GM12878 (cell line): Measurements from ENCODE around the gene ATXN1. TPM values are rescaled to one million over a fixed set of nuclear protein-coding genes. Genes with fewer than 3 reads are reported as not detected.

ENCODE experiments used
- BCL3 ChIP-seq: IDR thresholded peaks from 2 replicates; pipeline ENCODE4 v1.6.1; 2011; ENCODE audit warnings: borderline replicate concordance, low read depth, mild to moderate bottlenecking, moderate library complexity, low read length; ENCODE audit not compliant: insufficient read depth, poor library complexity, severe bottlenecking
- CBFB ChIP-seq: IDR thresholded peaks from 2 replicates; pipeline ENCODE4 v1.6.1; 2016; ENCODE audit warnings: antibody characterized with exemption, low read depth
- CBX5 ChIP-seq: sonication (generic); IDR thresholded peaks from 2 replicates; pipeline ENCODE4 v1.6.1; 2016; ENCODE audit warnings: low read depth, moderate library complexity, mild to moderate bottlenecking, inconsistent platforms
- CEBPZ ChIP-seq: fragments of 150-350 bp; IDR thresholded peaks from 2 replicates; pipeline ENCODE4 v1.6.1; 2016; ENCODE audit warnings: low read depth, low read length
- E4F1 ChIP-seq: fragments of 450-650 bp; IDR thresholded peaks from 2 replicates; pipeline ENCODE4 v1.6.1; 2018; ENCODE audit warnings: borderline replicate concordance, mild to moderate bottlenecking; ENCODE audit not compliant: partially characterized antibody
- ESRRA ChIP-seq: IDR thresholded peaks from 2 replicates; pipeline ENCODE4 v1.6.1; 2012; ENCODE audit warnings: mild to moderate bottlenecking, low read length, improper control_type of control experiment
- HCFC1 ChIP-seq: fragments of 150-350 bp; IDR thresholded peaks from 2 replicates; pipeline ENCODE4 v1.6.1; 2014; ENCODE audit warnings: low read length
- KLF5 ChIP-seq: fragments of 450-650 bp; IDR thresholded peaks from 2 replicates; pipeline ENCODE4 v1.6.1; 2014; ENCODE audit warnings: mild to moderate bottlenecking; ENCODE audit not compliant: partially characterized antibody
- NR2C2 ChIP-seq: IDR thresholded peaks from 2 replicates; pipeline ENCODE4 v1.6.1; 2011; ENCODE audit warnings: borderline replicate concordance, low read depth; ENCODE audit not compliant: control insufficient read depth, insufficient read length
- PAX8 ChIP-seq: fragments of 450-650 bp; IDR thresholded peaks from 2 replicates; pipeline ENCODE4 v1.6.1; 2017; ENCODE audit warnings: mild to moderate bottlenecking, moderate library complexity
- RUNX3 ChIP-seq: IDR thresholded peaks from 2 replicates; pipeline ENCODE4 v1.6.1; 2012; ENCODE audit warnings: low read length, inconsistent platforms
- SIN3A ChIP-seq: IDR thresholded peaks from 2 replicates; pipeline ENCODE4 v1.6.1; 2012; ENCODE audit warnings: low read depth, low read length, improper control_type of control experiment
- SPI1 ChIP-seq: IDR thresholded peaks from 2 replicates; pipeline ENCODE4 v1.6.1; 2011; ENCODE audit warnings: low read depth, mild to moderate bottlenecking, low read length, moderate library complexity, borderline replicate concordance; ENCODE audit not compliant: insufficient read depth
- SREBF1 ChIP-seq: IDR thresholded peaks from 2 replicates; pipeline ENCODE4 v1.6.1; 2012; ENCODE audit warnings: mild to moderate bottlenecking, low read length
- ZBED1 ChIP-seq: IDR thresholded peaks from 2 replicates; pipeline ENCODE4 v1.6.1; 2016; ENCODE audit warnings: borderline replicate concordance
- polyA plus RNA-seq, 11 experiments: library from polyadenylated mRNA; depleted of rRNA in 4 of 11; unstranded in 6 of 11; stranded (reverse) in 5 of 11; fragments of >200 nt; fragmentation: Nextera tagmentation in 4 of 11; fragmentation: Illumina TruSeq in 1 of 11; extraction: Ambion mirVana in 4 of 11; extraction: Trizol in 1 of 11; gene quantifications; 1 replicate in 1 of 11; 2 replicates in 10 of 11; pipeline versions ENCODE4 v1.2.1 to v1.2.3, GENCODE V29; 2011 to 2016; ENCODE audit warnings: inconsistent platforms in 2 of 11, missing spikeins in 2 of 11, low read depth in 1 of 11
- total RNA-seq, 4 experiments: library from RNA; depleted of rRNA in 3 of 4; stranded (reverse); fragments of >200 nt in 3 of 4; fragmentation: Illumina TruSeq in 1 of 4; extraction: Trizol in 1 of 4; gene quantifications; 2 replicates each; pipeline versions ENCODE4 v1.2.1 to v1.2.3, GENCODE V29; 2013 to 2021
- TF ChIP-seq, protein P1 (sequence below): IDR thresholded peaks from 2 replicates; pipeline ENCODE4 v1.6.1; 2012; ENCODE audit warnings: low read depth, low read length, improper control_type of control experiment
- TF ChIP-seq, protein P2 (sequence below): fragments of 450-650 bp; formaldehyde crosslinking; IDR thresholded peaks from 2 replicates; pipeline ENCODE4 v1.4.0; 2020; ENCODE audit warnings: mild to moderate bottlenecking, moderate library complexity

Gene ATXN1
- total and polyA plus RNA-seq, 10 of the 15 experiments (the other 5 are each of a cell fraction or from before 2014, with no cell fraction given), result 12.2 to 51.2 (median 20.5) TPM

DNA sequence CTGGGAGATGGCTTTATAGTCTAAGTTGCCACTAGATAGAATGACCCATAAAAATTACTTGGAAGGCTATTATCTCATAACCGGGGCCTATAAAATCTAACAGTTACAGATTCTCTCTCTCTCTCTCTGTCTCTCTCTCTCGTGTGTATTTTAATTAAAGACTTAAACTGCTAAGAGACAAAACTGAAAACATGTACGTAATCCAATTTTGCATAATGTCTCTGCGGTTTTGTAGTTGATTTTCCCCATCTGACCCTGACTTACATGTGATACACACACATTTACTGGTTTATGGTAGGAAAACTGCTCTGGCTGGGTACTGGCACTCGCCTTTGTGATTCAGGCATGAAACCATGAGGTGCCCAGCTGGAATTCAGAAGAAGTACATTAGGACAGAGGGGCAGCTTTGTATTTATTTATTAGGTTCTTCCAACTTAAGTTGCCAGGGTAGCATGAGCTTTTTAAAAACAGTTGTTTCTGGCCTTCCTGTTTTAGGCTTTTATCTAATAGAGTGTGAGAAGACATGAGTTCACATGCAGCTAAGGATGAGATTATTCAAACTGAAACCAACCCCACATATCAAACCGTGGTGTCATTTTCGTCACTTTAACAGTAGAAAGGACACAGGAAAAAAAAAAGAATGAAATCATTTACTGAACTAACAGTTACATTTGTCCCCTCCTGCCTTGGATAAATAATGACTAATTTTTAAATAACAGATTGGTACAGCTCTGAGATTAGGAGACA, 340.4 kb downstream of the ATXN1 start (continued):
- TF ChIP-seq, protein P1, sequence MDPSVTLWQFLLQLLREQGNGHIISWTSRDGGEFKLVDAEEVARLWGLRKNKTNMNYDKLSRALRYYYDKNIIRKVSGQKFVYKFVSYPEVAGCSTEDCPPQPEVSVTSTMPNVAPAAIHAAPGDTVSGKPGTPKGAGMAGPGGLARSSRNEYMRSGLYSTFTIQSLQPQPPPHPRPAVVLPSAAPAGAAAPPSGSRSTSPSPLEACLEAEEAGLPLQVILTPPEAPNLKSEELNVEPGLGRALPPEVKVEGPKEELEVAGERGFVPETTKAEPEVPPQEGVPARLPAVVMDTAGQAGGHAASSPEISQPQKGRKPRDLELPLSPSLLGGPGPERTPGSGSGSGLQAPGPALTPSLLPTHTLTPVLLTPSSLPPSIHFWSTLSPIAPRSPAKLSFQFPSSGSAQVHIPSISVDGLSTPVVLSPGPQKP, result no peak
- TF ChIP-seq HCFC1 (no peak), KLF5 (peak; percentile 67), CBFB (peak; percentile 88; the same call in 1 of the 2 replicates), BCL3 (peak; percentile 88), PAX8 (no peak), CEBPZ (no peak), RUNX3 (peak; percentile 96), SPI1 (peak; percentile 69), ZBED1 (peak; percentile 91; the same call in 1 of the 2 replicates), SREBF1 (no peak), E4F1 (no peak), CBX5 (peak; percentile 85), SIN3A (no peak), ESRRA (no peak), NR2C2 (no peak)
- TF ChIP-seq, protein P2, sequence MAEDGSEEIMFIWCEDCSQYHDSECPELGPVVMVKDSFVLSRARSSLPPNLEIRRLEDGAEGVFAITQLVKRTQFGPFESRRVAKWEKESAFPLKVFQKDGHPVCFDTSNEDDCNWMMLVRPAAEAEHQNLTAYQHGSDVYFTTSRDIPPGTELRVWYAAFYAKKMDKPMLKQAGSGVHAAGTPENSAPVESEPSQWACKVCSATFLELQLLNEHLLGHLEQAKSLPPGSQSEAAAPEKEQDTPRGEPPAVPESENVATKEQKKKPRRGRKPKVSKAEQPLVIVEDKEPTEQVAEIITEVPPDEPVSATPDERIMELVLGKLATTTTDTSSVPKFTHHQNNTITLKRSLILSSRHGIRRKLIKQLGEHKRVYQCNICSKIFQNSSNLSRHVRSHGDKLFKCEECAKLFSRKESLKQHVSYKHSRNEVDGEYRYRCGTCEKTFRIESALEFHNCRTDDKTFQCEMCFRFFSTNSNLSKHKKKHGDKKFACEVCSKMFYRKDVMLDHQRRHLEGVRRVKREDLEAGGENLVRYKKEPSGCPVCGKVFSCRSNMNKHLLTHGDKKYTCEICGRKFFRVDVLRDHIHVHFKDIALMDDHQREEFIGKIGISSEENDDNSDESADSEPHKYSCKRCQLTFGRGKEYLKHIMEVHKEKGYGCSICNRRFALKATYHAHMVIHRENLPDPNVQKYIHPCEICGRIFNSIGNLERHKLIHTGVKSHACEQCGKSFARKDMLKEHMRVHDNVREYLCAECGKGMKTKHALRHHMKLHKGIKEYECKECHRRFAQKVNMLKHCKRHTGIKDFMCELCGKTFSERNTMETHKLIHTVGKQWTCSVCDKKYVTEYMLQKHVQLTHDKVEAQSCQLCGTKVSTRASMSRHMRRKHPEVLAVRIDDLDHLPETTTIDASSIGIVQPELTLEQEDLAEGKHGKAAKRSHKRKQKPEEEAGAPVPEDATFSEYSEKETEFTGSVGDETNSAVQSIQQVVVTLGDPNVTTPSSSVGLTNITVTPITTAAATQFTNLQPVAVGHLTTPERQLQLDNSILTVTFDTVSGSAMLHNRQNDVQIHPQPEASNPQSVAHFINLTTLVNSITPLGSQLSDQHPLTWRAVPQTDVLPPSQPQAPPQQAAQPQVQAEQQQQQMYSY (CRISPR knock-in tag), result no peak
